SK-N-MC (cell line): ENCODE data around the gene NHLRC1.

ENCODE experiments used
- EZH2 ChIP-seq: fragments of 200-600 bp; sonication (generic); IDR thresholded peaks from one replicate; pipeline ENCODE4 v1.6.1; 2017; ENCODE audit warnings: antibody characterized with exemption
- FOXP2 ChIP-seq: optimal IDR thresholded peaks from 2 replicates; pipeline ENCODE3; 2011; ENCODE audit warnings: mild to moderate bottlenecking, moderate library complexity; ENCODE audit not compliant: insufficient read depth; ENCODE audit errors: extremely low read length, control extremely low read depth
- POLR2AphosphoS5 ChIP-seq: IDR thresholded peaks from 2 replicates; pipeline ENCODE4 v1.6.1; 2012; ENCODE audit warnings: mild to moderate bottlenecking, low read depth, low read length, borderline replicate concordance

GRCh38 chr6:18118330-18118729 is 4.1 kb downstream of the NHLRC1 start:
- no peak for TF ChIP-seq POLR2AphosphoS5
- no peak for TF ChIP-seq EZH2
- no peak for TF ChIP-seq FOXP2
